K562 (cell line): ENCODE results near the gene NNAT. TPM values are rescaled to one million over a fixed set of nuclear protein-coding genes. Genes with fewer than 3 reads are reported as not detected.

Experiments
- ATAC-seq: fragments of 200-7000 bp; cut with Tn5 transposase; 3 replicates; pipeline ENCODE4 v1.9.1; 2020; ENCODE audit warnings: moderate library complexity
- BruUV-seq: library from RNA; stranded (reverse); fragments of 400-500 nt; replicated peaks from 2 replicates; lab custom pipeline; 2021; lab: Mats Ljungman, UMichigan
- CTCF ChIA-PET: fragments of 300-600 bp; formaldehyde crosslinking; extraction: SDS; loops from one replicate; lab custom pipeline; 2021; ENCODE audit warnings: low intra/inter-chr PET ratio; lab: Yijun Ruan, JAX
- POLR2A ChIA-PET: fragments of 300-600, 350-650 bp; sonication (Branson Sonifier 250); formaldehyde crosslinking; extraction: SDS; loops from one replicate; lab custom pipeline; 2021; ENCODE audit warnings: antibody characterized with exemption, inconsistent platforms; lab: Yijun Ruan, JAX
- DNase-seq, 4 experiments: peaks; one replicate each; pipeline versions ENCODE4 v3.0.0 to v3.0.0-alpha.2; 2011 to 2018; ENCODE audit warnings: low spot score in 3 of 4, mixed read lengths in 3 of 4; ENCODE audit errors: extremely low read depth in 1 of 4
- FAIRE-seq: peaks from 2 replicates; lab custom pipeline; 2011; peaks lifted over from hg19 to GRCh38; lab: Jason Lieb, UNC
- H2AFZ ChIP-seq: 2 replicates; pipeline ENCODE4 v1.6.0; 2011; ENCODE audit warnings: low read depth, low read length, control low read depth, inconsistent platforms
- H3K27ac ChIP-seq: fragments of 200-600 bp; 3 replicates; pipeline ENCODE4 v1.8.0; 2011; ENCODE audit warnings: low read depth, mild to moderate bottlenecking, control low read depth, inconsistent platforms, low read length, moderate library complexity, mixed read lengths; ENCODE audit errors: extremely low read depth
- H3K27me3 ChIP-seq, 2 experiments: fragments of 300-600 bp in 1 of 2; 2 replicates in 1 of 2; 3 replicates in 1 of 2; pipeline versions ENCODE4 v1.6.0 to v1.8.0; 2011; ENCODE audit warnings: inconsistent platforms in 2 of 2, low read length in 2 of 2, mild to moderate bottlenecking in 1 of 2, mixed read lengths in 1 of 2, moderate library complexity in 1 of 2; ENCODE audit not compliant: control insufficient read depth in 2 of 2, insufficient read depth in 2 of 2
- H3K36me3 ChIP-seq: fragments of 300-600 bp; 3 replicates; pipeline ENCODE4 v1.8.0; 2011; ENCODE audit warnings: mild to moderate bottlenecking, low read length, inconsistent platforms; ENCODE audit not compliant: control insufficient read depth, insufficient read depth
- H3K4me1 ChIP-seq, 2 experiments: fragments of 200-600 bp in 1 of 2; replicated peaks in 1 of 2; 2 replicates in 1 of 2; 3 replicates in 1 of 2; pipeline versions ENCODE4 v1.5.1 to v1.8.0; 2011; ENCODE audit warnings: inconsistent platforms in 2 of 2, low read length in 2 of 2, mild to moderate bottlenecking in 1 of 2, mixed read lengths in 1 of 2, moderate library complexity in 1 of 2; ENCODE audit not compliant: control insufficient read depth in 2 of 2, insufficient read depth in 2 of 2
- H3K4me2 ChIP-seq: 2 replicates; pipeline ENCODE4 v1.6.1; 2011; ENCODE audit warnings: low read length, control low read depth, inconsistent platforms, mixed read lengths; ENCODE audit not compliant: insufficient read depth
- H3K4me3 ChIP-seq: fragments of 200-600 bp; sonication (generic), shearing (Covaris generic); 2 replicates; pipeline ENCODE4 v1.5.1; 2016; ENCODE audit warnings: control low read depth, inconsistent platforms
- H3K79me2 ChIP-seq: fragments of 200-600 bp; 3 replicates; pipeline ENCODE4 v1.8.0; 2011; ENCODE audit warnings: low read length, inconsistent platforms; ENCODE audit not compliant: control insufficient read depth, insufficient read depth
- H3K9ac ChIP-seq, 2 experiments: 2 replicates each; pipeline versions ENCODE4 v1.6.0 to v1.6.1; 2011; ENCODE audit warnings: low read depth in 2 of 2, low read length in 2 of 2, control low read depth in 1 of 2, inconsistent platforms in 1 of 2, mild to moderate bottlenecking in 1 of 2, mixed read lengths in 1 of 2; ENCODE audit not compliant: insufficient read depth in 1 of 2
- H3K9me1 ChIP-seq: one replicate; pipeline ENCODE4 v1.6.0; 2011; ENCODE audit warnings: inconsistent platforms, mild to moderate bottlenecking, low read length, moderate library complexity; ENCODE audit not compliant: control insufficient read depth, insufficient read depth
- H3K9me3 ChIP-seq: replicated peaks from 2 replicates; pipeline ENCODE4 v1.5.1; 2011; ENCODE audit warnings: low read depth, low read length, inconsistent platforms; ENCODE audit not compliant: control insufficient read depth, insufficient read depth
- H4K20me1 ChIP-seq: replicated peaks from 2 replicates; pipeline ENCODE4 v1.6.1; 2011; ENCODE audit warnings: low read length, inconsistent platforms, mixed read lengths; ENCODE audit not compliant: control insufficient read depth, insufficient read depth
- CTCF ChIP-seq, 3 experiments: IDR thresholded peaks in 2 of 3; conservative IDR thresholded peaks in 1 of 3; 2 replicates each; pipeline ENCODE4 v1.5.1; 2011 to 2012; ENCODE audit warnings: low read length in 3 of 3, mild to moderate bottlenecking in 3 of 3, control low read depth in 2 of 3, improper control_type of control experiment in 1 of 3, inconsistent platforms in 1 of 3, low read depth in 1 of 3, mixed read lengths in 1 of 3, moderate library complexity in 1 of 3; ENCODE audit not compliant: insufficient read depth in 2 of 3
- HCFC1 ChIP-seq: IDR thresholded peaks from 2 replicates; pipeline ENCODE4 v1.6.1; 2012; ENCODE audit warnings: low read depth, low read length, improper control_type of control experiment
- MAX ChIP-seq: sonication (generic); formaldehyde crosslinking; IDR thresholded peaks from 2 replicates; pipeline ENCODE4 v1.9.0; 2022; ENCODE audit warnings: mild to moderate bottlenecking, missing genetic modification reagents
- MYC ChIP-seq, 2 experiments: fragments of 250-450 bp in 1 of 2; sonication (Bioruptor Pico) in 1 of 2; IDR thresholded peaks; 2 replicates each; pipeline versions ENCODE4 v1.5.1 to v1.6.1; 2012 to 2021; ENCODE audit warnings: low read depth in 2 of 2, borderline replicate concordance in 1 of 2, improper control_type of control experiment in 1 of 2, low read length in 1 of 2, mild to moderate bottlenecking in 1 of 2, moderate library complexity in 1 of 2
- PKNOX1 ChIP-seq: fragments of 450-650 bp; IDR thresholded peaks from 2 replicates; pipeline ENCODE4 v1.6.1; 2016
- RAD21 ChIP-seq, 2 experiments: fragments of 250-450 bp in 1 of 2; fragments of 450-650 bp in 1 of 2; sonication (Bioruptor Pico) in 1 of 2; formaldehyde crosslinking in 1 of 2; IDR thresholded peaks in 1 of 2; conservative IDR thresholded peaks in 1 of 2; 2 replicates each; pipeline versions ENCODE4 v1.4.0 to v1.8.0; 2020 to 2022; ENCODE audit warnings: mild to moderate bottlenecking in 2 of 2, moderate library complexity in 1 of 2
- RCOR1 ChIP-seq, 2 experiments: IDR thresholded peaks; 2 replicates each; pipeline ENCODE4 v1.6.1; 2012; ENCODE audit warnings: low read depth in 2 of 2, low read length in 2 of 2, borderline replicate concordance in 1 of 2, improper control_type of control experiment in 1 of 2
- RUNX1 ChIP-seq: sonication (generic); IDR thresholded peaks from 2 replicates; pipeline ENCODE4 v1.6.1; 2016; ENCODE audit warnings: antibody characterized with exemption, low read depth
- SMARCB1 ChIP-seq: IDR thresholded peaks from 2 replicates; pipeline ENCODE4 v1.6.1; 2011; ENCODE audit warnings: improper control_type of control experiment, low read depth; ENCODE audit not compliant: insufficient read length
- YY1 ChIP-seq, 3 experiments: IDR thresholded peaks; 2 replicates each; pipeline ENCODE4 v1.6.1; 2011; ENCODE audit warnings: low read length in 2 of 3, mild to moderate bottlenecking in 2 of 3, moderate library complexity in 2 of 3, borderline replicate concordance in 1 of 3, control low read depth in 1 of 3, low read depth in 1 of 3; ENCODE audit not compliant: insufficient read depth in 3 of 3, insufficient replicate concordance in 2 of 3, control insufficient read depth in 1 of 3, insufficient read length in 1 of 3; ENCODE audit errors: extremely low read depth in 1 of 3
- ZBTB49 ChIP-seq: sonication (generic); formaldehyde crosslinking; IDR thresholded peaks from 2 replicates; pipeline ENCODE4 v1.8.0; 2022; ENCODE audit warnings: missing genetic modification reagents, mild to moderate bottlenecking, borderline replicate concordance
- ZNF561 ChIP-seq: fragments of 450-650 bp; formaldehyde crosslinking; conservative IDR thresholded peaks from 2 replicates; pipeline ENCODE4 v1.4.0; 2020; ENCODE audit warnings: mild to moderate bottlenecking, moderate library complexity
- WGBS: fragments of 100-300 bp; shearing (Covaris generic); methylation state at CpG from one replicate; pipeline ENCODE4 v1.1.6; 2016; ENCODE audit warnings: low coverage, mixed read lengths; ENCODE audit not compliant: insufficient coverage; ENCODE audit errors: missing lambda C conversion rate; 5-methylcytosine and 5-hydroxymethylcytosine counted together
- in situ Hi-C: fragments of 300-500 bp; cut with MboI; formaldehyde crosslinking; loops from 4 replicates; pipeline ENCODE4 v1.15.0; 2018; ENCODE audit warnings: inconsistent platforms, mixed read lengths
- intact Hi-C: fragments of 100-400 bp; cut with micrococcal nuclease; formaldehyde crosslinking; loops from 2 replicates; pipeline ENCODE4 v1.14.2; 2022
- polyA plus RNA-seq, 8 experiments: library from polyadenylated mRNA; depleted of rRNA in 4 of 8; stranded (reverse) in 5 of 8; unstranded in 3 of 8; fragments of >200 nt; fragmentation: Nextera tagmentation in 2 of 8; fragmentation: Illumina TruSeq in 1 of 8; extraction: Ambion mirVana in 2 of 8; extraction: Trizol in 1 of 8; gene quantifications; 2 replicates each; pipeline versions ENCODE4 v1.2.1 to v1.2.3, GENCODE V29; 2011 to 2014; ENCODE audit warnings: inconsistent platforms in 1 of 8, missing spikeins in 1 of 8
- total RNA-seq, 7 experiments: library from RNA; depleted of rRNA in 6 of 7; stranded (reverse); fragments of >200 nt in 6 of 7; fragmentation: Illumina TruSeq in 2 of 7; extraction: Trizol in 2 of 7; gene quantifications; 2 replicates each; pipeline versions ENCODE4 v1.2.1 to v1.2.3, GENCODE V29; 2011 to 2021; ENCODE audit warnings: low replicate concordance in 1 of 7

The NNAT gene
- total and polyA plus RNA-seq, 9 of the 15 experiments (the other 6 are each of a cell fraction or from before 2014, with no cell fraction given) = 0.13 TPM; not detected in 8

GRCh38 chr20:37529214-37529967 lies 8.3 kb downstream of the NNAT start:
- Histone ChIP-seq H3K4me1 (peaks cover 24 to 30% of the 10 kb centered on the region in 2 experiments), H4K20me1 (no peaks in the 10 kb centered on the region; the same call in 1 of the 2 replicates), H2AFZ (peak overlapping the region; percentile 13; the same call in 1 of the 2 replicates), H3K4me3 (no peak overlapping the region), H3K27ac (no peak overlapping the region), H3K9me1 (peaks cover 4% of the 10 kb centered on the region), H3K9ac (no peak overlapping the region), H3K9me3 (no peaks in the 10 kb centered on the region), H3K79me2 (peaks cover 31% of the 10 kb centered on the region), H3K27me3 (no peaks in the 10 kb centered on the region), H3K4me2 (no peak overlapping the region; the same call in 1 of the 2 replicates), H3K36me3 (0 out of 3 replicates have a peak, but pooled peaks cover 5% of the 10 kb centered on the region)
- POLR2A ChIA-PET = interaction anchor here (0.6 to 1.0 kb wide), 2 partner anchors 150 to 210 kb away, joined by 3 read pairs; no protein-coding TSS in a partner anchor
- CTCF ChIA-PET = interaction anchor here (1.6 kb wide), 1 partner anchor 337 kb away, joined by 3 read pairs; no protein-coding TSS in a partner anchor
- no peak for ATAC-seq
- intact Hi-C loops = loop anchor here (2.0 to 5.0 kb wide), 2 partner anchors 137 to 247 kb away; no protein-coding TSS in a partner anchor
- 67% methylated on average over 8 of the region's 8 CpGs for WGBS
- BruUV-seq = no TSS peak
- peak in 2 of 4 experiments; percentile 16 to 41 for DNase-seq
- no peak for FAIRE-seq
- in situ Hi-C loops = loop anchor here (5.0 kb wide), 1 partner anchor 257 kb away; no protein-coding TSS in a partner anchor
- TF ChIP-seq RUNX1 (no peak), MYC (IDR thresholded peaks at IDR 0.05; ENCODE audit: low read depth, low read length) (no peak), MYC (CRISPR knock-in tag; IDR thresholded peaks at IDR 0.05; ENCODE audit: borderline replicate concordance, low read depth) (no peak), MAX (no peak), PKNOX1 (peak; percentile 44), HCFC1 (no peak), RCOR1 (IDR thresholded peaks at IDR 0.05; ENCODE audit: borderline replicate concordance in 1 of 2, low read depth in 2 of 2, low read length in 2 of 2) (0 out of 4 replicates have a peak, but pooled peaks of 1 of the 2 experiments have one; percentile 9), SMARCB1 (no peak), ZNF561 (CRISPR knock-in tag) (no peak), YY1 (IDR thresholded peaks at IDR 0.05; ENCODE audit: borderline replicate concordance in 1 of 3, control insufficient read depth in 1 of 3, extremely low read depth in 1 of 3, insufficient read depth in 3 of 3, insufficient read length in 1 of 3, insufficient replicate concordance in 2 of 3, low read depth in 1 of 3, low read length in 2 of 3) (peak in 1 of 3 experiments; percentile 46), RAD21 (CRISPR knock-in tag; conservative IDR thresholded peaks at IDR 0.05 in 1 of 2, IDR thresholded peaks at IDR 0.05 in 1 of 2) (peak; percentile 31 to 50), CTCF (IDR thresholded peaks at IDR 0.05 in 2 of 3, conservative IDR thresholded peaks at IDR 0.05 in 1 of 3; ENCODE audit: insufficient read depth in 2 of 3, low read depth in 1 of 3, low read length in 3 of 3) (peak; percentile 19 to 53 (median 40); a peak in 3 of 6 replicates), ZBTB49 (CRISPR knock-in tag) (no peak)
